WI38 (cell line): ENCODE data around the gene NIPAL1.

Experiments used
- H3K4me3 ChIP-seq: 2 replicates; pipeline ENCODE4 v1.5.1; 2011; ENCODE audit warnings: low read depth, mild to moderate bottlenecking, control low read depth, low read length
- CTCF ChIP-seq: IDR thresholded peaks from 2 replicates; pipeline ENCODE4 v1.5.1; 2012; ENCODE audit warnings: low read depth, mild to moderate bottlenecking, control low read depth, low read length

NIPAL1 gene

GRCh38 chr4:48073567-48074103, 57.1 kb downstream of the NIPAL1 start:
- no peak overlapping the region for H3K4me3 ChIP-seq
- no peak for TF ChIP-seq CTCF

GRCh38 chr4:48074657-48075056, 58.1 kb downstream of the NIPAL1 start:
- TF ChIP-seq CTCF, result no peak
- H3K4me3 ChIP-seq, result no peak overlapping the region

- H3K4me3 ChIP-seq, result no peak overlapping the region
- no peak for TF ChIP-seq CTCF
These were observed 61.9 kb downstream of the NIPAL1 start for GRCh38 chr4:48078425-48078824.

GRCh38 chr4:48078862-48079655, 62.5 kb downstream of the NIPAL1 start:
- H3K4me3 ChIP-seq, result no peak overlapping the region
- TF ChIP-seq CTCF, result no peak

GRCh38 chr4:48079972-48080391, 63.4 kb downstream of the NIPAL1 start:
- TF ChIP-seq CTCF, result no peak
- no peak overlapping the region for H3K4me3 ChIP-seq

GRCh38 chr4:48081196-48081595, 64.6 kb downstream of the NIPAL1 start:
- no peak for TF ChIP-seq CTCF
- no peak overlapping the region for H3K4me3 ChIP-seq

- no peak for TF ChIP-seq CTCF
- H3K4me3 ChIP-seq, result no peak overlapping the region
These were observed 66.4 kb downstream of the NIPAL1 start for GRCh38 chr4:48082956-48083355.
